Measurements from ENCODE around the gene ZEB2. TPM values are rescaled to one million over a fixed set of nuclear protein-coding genes. Genes with fewer than 3 reads are reported as not detected.

Gene ZEB2
- total and polyA plus RNA-seq, 2 donors (not counting 3 experiments of a cell fraction or from before 2014, with no cell fraction given), result 17.9 to 49.6 TPM

DNA sequence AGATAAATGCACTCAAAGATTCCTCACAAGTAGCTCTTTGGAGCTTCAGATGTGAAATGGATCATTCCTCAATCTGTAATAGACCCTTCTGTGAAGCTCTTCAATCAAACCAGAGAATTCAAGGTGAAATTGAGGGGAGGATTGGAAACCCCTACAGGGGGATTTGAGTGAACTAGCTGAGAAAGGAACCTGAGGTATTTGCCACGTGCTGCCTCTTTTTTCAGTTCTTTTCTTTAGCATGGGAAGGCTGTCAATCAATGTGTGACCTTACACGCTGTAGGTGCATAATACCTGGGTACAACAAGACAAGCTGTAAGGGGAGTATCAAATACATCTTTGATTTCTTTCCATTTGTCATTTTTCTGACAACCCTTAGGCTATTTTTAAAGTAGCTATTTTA lies 46.5 kb upstream of the ZEB2 start:
- FAIRE-seq (no peak), DNase-seq (ENCODE audit: low read depth, low spot score) (no peak)
- Histone ChIP-seq H3K4me3 (replicated peaks in 1 of 3; ENCODE audit: insufficient read depth in 1 of 3, low read depth in 1 of 3, low read length in 3 of 3) (no peak overlapping the region), H2AFZ (ENCODE audit: low read depth, low read length) (no peak overlapping the region), H3K9ac (replicated peaks; ENCODE audit: extremely low read depth, insufficient read depth, low read length) (no peak overlapping the region), H3K79me2 (ENCODE audit: control insufficient read depth, insufficient read depth, low read length) (no peaks in the 10 kb centered on the region), H4K20me1 (replicated peaks; ENCODE audit: control insufficient read depth, extremely low read depth, insufficient read depth, low read length) (no peaks in the 10 kb centered on the region), H3K27ac (ENCODE audit: insufficient read depth, low read depth, low read length) (no peak overlapping the region), H3K4me2 (ENCODE audit: insufficient read depth, low read length) (no peak overlapping the region), H3K9me3 (replicated peaks; ENCODE audit: control insufficient read depth, insufficient read depth, low read length) (no peaks in the 10 kb centered on the region), H3K27me3 (ENCODE audit: control insufficient read depth in 2 of 2, insufficient read depth in 2 of 2, low read length in 2 of 2) (no peaks in the 10 kb centered on the region), H3K9me1 (replicated peaks; ENCODE audit: control insufficient read depth, extremely low read depth, insufficient read depth, low read length) (no peaks in the 10 kb centered on the region), H3K4me1 (ENCODE audit: control insufficient read depth, extremely low read depth, insufficient read depth, low read length) (no peaks in the 10 kb centered on the region), H3K36me3 (ENCODE audit: control insufficient read depth in 2 of 2, extremely low read depth in 1 of 2, insufficient read depth in 2 of 2, low read length in 2 of 2) (no peaks in the 10 kb centered on the region)
- no TSS peak for BruUV-seq (replicated peaks)
- TF ChIP-seq, protein P1, sequence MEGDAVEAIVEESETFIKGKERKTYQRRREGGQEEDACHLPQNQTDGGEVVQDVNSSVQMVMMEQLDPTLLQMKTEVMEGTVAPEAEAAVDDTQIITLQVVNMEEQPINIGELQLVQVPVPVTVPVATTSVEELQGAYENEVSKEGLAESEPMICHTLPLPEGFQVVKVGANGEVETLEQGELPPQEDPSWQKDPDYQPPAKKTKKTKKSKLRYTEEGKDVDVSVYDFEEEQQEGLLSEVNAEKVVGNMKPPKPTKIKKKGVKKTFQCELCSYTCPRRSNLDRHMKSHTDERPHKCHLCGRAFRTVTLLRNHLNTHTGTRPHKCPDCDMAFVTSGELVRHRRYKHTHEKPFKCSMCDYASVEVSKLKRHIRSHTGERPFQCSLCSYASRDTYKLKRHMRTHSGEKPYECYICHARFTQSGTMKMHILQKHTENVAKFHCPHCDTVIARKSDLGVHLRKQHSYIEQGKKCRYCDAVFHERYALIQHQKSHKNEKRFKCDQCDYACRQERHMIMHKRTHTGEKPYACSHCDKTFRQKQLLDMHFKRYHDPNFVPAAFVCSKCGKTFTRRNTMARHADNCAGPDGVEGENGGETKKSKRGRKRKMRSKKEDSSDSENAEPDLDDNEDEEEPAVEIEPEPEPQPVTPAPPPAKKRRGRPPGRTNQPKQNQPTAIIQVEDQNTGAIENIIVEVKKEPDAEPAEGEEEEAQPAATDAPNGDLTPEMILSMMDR (IDR thresholded peaks at IDR 0.05; ENCODE audit: extremely low read depth in 1 of 2, insufficient read depth in 1 of 2, low read depth in 1 of 2, low read length in 2 of 2), result no peak
- TF ChIP-seq, protein P2, sequence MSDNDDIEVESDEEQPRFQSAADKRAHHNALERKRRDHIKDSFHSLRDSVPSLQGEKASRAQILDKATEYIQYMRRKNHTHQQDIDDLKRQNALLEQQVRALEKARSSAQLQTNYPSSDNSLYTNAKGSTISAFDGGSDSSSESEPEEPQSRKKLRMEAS (IDR thresholded peaks at IDR 0.05; ENCODE audit: insufficient read depth, insufficient read length), result no peak
- TF ChIP-seq FOS (IDR thresholded peaks at IDR 0.05; ENCODE audit: borderline replicate concordance, insufficient read depth, low read length) (no peak), EZH2 (IDR thresholded peaks at IDR 0.05; ENCODE audit: borderline replicate concordance, low read depth, low read length, severe bottlenecking) (no peak), MYC (IDR thresholded peaks at IDR 0.05; ENCODE audit: low read depth, low read length) (no peak), POLR2A (IDR thresholded peaks at IDR 0.05; ENCODE audit: low read depth, low read length) (no peak), POLR2AphosphoS5 (IDR thresholded peaks at IDR 0.05; ENCODE audit: insufficient read depth, low read depth, low read length) (no peak), GATA2 (IDR thresholded peaks at IDR 0.05; ENCODE audit: insufficient read depth, insufficient read length, low read depth, low read length) (no peak)
- ChIA-PET POLR2A (no interaction called here), CTCF (interaction anchor here (0.8 kb wide), 1 partner anchor 16 kb away, joined by 3 read pairs; no protein-coding TSS in a partner anchor)
- dilution Hi-C loops (cut with MboI; ENCODE audit: extremely low pct_ligation_motif_present, low sequenced_read_pairs), result no loop called here
- intact Hi-C loops (cut with micrococcal nuclease), result no loop called here

Measured in endothelial cell of umbilical vein (primary cell).